Measurements from ENCODE around the gene ASIC3. TPM values are rescaled to one million over a fixed set of nuclear protein-coding genes. Genes with fewer than 3 reads are reported as not detected.

The ASIC3 gene
- total RNA-seq (2014; rRNA removed; shearing (Covaris generic)), result 1.3 and 1.5 TPM in 2 replicates

DNA sequence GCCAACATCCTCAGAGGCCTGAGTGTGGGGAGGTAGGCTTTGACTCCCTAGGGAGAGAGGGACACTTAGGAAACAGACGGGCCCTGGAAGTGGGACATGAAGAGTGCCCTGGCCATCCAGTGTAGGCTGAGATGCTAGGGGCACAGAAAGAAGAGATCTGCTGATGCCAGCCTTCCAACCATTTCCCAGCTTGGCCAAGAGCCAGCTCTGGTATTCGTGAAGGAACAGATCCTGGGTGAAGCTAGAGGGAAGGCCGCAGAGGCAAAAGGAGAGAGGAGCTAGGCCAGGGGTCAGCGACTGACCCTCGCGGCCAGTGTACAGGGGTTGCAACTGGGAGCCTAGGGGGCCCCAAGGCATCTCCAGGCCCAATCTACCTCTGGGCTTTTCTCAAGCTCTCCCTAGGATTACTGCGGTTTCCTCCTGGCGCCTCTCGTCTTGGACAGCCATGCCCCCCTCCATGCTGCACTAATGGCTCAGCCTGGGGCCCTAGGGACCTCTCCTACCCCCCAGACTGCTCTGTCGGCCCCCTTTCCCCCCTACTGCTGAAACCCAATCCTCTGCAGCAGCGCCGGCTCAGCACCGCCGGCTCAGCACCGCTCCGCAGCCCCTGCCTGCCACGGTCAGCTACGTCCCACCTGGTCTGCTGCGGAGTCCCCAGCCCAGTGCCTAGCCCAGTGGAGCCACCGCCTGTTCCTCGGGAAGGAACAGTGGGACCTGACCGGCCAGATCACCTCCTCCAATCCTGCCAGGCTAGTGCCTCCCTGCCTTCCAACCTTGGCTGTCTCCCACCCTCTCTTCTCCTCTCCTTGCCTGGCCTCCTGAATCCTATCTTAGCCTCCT lies at the start of gene ASIC3:
Gene ASIC3 (plus strand): TSS at position 556 of the 840 bp plus-strand sequence. CDS start 355 bp downstream, outside the sequence.
- no peaks in the 10 kb centered on the region for H3K36me3 ChIP-seq
- H3K4me1 ChIP-seq, result peaks cover 51% of the 10 kb centered on the region
- peak within 1 kb of the TSS; percentile 6; the same call in 1 of the 2 replicates for H3K4me3 ChIP-seq
- no peaks in the 10 kb centered on the region for H3K9me3 ChIP-seq (replicated peaks)
- peak within 1 kb of the TSS; percentile 10; the same call in 1 of the 2 replicates for H3K27ac ChIP-seq
- H3K27me3 ChIP-seq, result no peaks in the 10 kb centered on the region
- DNase-seq, result peak; percentile 81 to 87

DNA sequence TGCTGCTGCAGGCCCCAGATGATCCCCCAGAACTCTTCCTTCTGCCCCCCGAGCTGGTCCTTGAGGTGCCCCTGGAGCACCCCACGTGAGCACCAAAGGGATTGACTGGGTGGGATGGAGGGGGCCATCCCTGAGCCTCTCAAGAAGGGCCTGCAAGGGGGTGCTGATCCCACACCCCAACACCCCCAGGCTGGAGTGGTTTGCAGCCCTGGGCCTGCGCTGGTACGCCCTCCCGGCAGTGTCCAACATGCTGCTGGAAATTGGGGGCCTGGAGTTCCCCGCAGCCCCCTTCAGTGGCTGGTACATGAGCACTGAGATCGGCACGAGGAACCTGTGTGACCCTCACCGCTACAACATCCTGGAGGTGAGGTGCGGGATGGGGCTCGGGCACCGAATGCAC lies 49.3 kb upstream of the ASIC3 start:
- Histone ChIP-seq H3K4me1 (no peaks in the 10 kb centered on the region), H3K36me3 (no peaks in the 10 kb centered on the region), H3K27ac (no peak overlapping the region)

DNA sequence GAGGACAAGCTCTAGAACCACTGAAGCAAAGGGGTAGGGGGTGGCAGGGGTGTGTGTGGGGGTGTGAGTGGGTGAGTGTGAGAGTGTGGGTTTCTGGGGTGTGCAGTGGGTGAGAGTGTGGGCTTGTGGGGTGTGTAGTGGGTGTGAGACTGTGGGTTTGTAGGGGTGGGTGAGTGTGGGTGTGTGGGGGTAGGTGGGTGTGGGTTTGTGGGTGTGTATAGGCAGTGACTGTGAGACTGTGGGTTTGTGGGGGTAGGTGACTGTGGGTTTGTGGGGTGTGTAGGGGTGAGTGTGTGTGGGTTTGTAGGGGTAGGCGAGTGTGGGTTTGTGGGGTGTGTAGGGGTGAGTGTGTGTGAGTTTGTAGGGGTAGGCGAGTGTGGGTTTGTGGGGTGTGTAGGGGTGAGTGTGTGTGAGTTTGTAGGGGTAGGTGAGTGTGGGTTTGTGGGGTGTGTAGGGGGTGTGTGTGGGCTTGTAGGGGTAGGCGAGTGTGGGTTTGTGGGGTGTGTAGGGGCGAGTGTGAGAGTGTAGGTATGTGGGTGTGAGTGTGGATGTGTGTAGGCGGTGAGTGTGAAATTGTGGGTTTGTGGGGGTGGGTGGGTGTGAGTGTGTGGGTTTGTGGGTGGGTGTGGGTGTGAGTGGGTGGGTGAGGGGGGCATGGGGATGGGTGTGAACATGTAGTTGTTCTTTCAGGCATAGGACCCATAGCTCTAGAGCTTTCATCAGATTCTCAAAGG lies 48.7 kb upstream of the ASIC3 start:
- H3K4me3 ChIP-seq, result no peak overlapping the region
- no peaks in the 10 kb centered on the region for H3K4me1 ChIP-seq
- no peaks in the 10 kb centered on the region for H3K9me3 ChIP-seq (replicated peaks)
- no peaks in the 10 kb centered on the region for H3K36me3 ChIP-seq
- H3K27me3 ChIP-seq, result peaks cover 16% of the 10 kb centered on the region
- H3K27ac ChIP-seq, result no peak overlapping the region
- DNase-seq, result no peak

More for the DNA sequence above, 49.3 kb upstream of the ASIC3 start:
- no peak overlapping the region for H3K4me3 ChIP-seq
- no peaks in the 10 kb centered on the region for H3K9me3 ChIP-seq (replicated peaks)
- H3K27me3 ChIP-seq, result peaks cover 16% of the 10 kb centered on the region
- no peak for DNase-seq

DNA sequence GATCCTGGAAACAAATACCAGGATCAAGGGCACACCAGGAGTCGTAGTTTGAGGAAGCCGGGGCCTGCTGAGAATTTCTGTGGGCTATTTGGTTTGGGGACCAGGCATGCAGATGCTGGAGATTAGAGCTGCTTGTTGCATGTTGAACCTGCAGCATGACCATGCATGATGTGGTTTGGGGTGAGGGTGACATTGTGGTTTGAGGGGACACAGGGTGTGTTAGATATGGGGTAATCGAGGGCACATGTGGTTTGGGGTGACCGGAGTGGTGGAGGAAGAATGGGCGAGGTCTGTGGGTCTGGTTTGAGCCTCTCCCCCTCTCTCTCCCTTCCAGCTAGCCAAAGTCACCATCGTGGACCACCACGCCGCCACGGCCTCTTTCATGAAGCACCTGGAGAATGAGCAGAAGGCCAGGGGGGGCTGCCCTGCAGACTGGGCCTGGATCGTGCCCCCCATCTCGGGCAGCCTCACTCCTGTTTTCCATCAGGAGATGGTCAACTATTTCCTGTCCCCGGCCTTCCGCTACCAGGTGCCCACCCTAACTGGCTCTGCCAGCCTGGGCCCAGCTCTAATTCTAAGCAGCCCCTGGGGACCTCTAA lies 47.3 kb upstream of the ASIC3 start:
- H3K27ac ChIP-seq, result no peak overlapping the region
- no peaks in the 10 kb centered on the region for H3K9me3 ChIP-seq (replicated peaks)
- DNase-seq, result no peak
- no peak overlapping the region for H3K4me3 ChIP-seq
- peaks cover 16% of the 10 kb centered on the region for H3K27me3 ChIP-seq
- H3K36me3 ChIP-seq, result no peaks in the 10 kb centered on the region
- H3K4me1 ChIP-seq, result no peaks in the 10 kb centered on the region

DNA sequence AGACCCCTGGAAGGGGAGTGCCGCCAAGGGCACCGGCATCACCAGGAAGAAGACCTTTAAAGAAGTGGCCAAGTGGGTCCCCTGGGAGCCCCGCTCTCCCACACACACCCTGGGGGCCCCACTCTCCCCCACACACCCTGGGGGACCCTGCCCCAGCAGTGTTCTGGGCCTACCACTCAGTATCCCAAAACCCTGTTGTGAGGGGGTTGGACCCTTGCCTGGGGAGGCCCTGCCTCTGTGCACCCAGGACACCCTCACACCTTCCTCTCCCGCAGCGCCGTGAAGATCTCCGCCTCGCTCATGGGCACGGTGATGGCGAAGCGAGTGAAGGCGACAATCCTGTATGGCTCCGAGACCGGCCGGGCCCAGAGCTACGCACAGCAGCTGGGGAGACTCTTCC lies 46.8 kb upstream of the ASIC3 start:
- DNase-seq, result no peak
- Histone ChIP-seq H3K4me1 (no peaks in the 10 kb centered on the region), H3K4me3 (no peak overlapping the region), H3K36me3 (no peaks in the 10 kb centered on the region), H3K27ac (no peak overlapping the region), H3K9me3 (replicated peaks) (no peaks in the 10 kb centered on the region), H3K27me3 (peaks cover 18% of the 10 kb centered on the region)

DNA sequence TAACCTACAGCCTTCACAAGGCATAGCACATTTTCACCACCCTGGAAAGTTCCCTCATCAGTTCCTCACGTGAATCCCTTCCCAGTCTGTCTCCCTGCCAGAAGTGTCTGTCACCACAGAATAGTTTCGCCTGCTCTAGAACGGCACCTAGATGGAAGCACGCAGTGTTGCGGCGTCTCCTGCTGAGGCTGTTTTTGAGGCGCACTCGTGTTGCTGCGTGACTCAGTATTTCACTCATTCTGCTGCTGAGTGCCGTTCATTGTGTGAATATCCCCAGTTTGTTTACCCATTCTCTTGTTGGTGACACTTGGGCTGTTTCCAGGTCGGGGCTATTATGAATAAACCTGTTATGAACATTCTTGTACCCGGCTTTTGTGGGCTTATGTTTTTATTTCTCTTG lies 44.8 kb upstream of the ASIC3 start:
- H3K36me3 ChIP-seq, result no peaks in the 10 kb centered on the region
- no peak overlapping the region for H3K27ac ChIP-seq
- no peaks in the 10 kb centered on the region for H3K4me1 ChIP-seq
- no peaks in the 10 kb centered on the region for H3K9me3 ChIP-seq (replicated peaks)
- H3K4me3 ChIP-seq, result no peak overlapping the region
- DNase-seq, result no peak
- H3K27me3 ChIP-seq, result peaks cover 12% of the 10 kb centered on the region

DNA sequence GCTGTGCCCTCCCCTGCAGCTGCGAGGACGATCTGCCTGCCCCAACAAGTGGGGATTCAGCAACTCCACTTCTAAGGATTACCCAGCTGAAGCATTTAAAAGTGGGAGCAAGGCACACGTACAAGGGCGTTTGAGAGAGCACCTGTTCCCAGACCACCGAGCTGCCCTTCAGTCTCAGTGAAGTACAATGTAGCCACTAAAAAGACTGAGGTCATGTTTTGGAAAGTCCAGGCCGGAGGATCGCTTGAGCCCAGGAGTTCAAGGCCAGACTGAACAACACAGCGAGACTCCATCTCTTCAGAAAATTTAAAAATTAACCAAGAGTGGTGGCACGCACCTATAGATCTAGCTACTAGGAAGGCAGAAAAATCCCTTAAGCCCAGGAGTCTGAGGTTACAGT lies 42.8 kb upstream of the ASIC3 start:
- no peak overlapping the region for H3K4me3 ChIP-seq
- H3K4me1 ChIP-seq, result no peaks in the 10 kb centered on the region
- no peak overlapping the region for H3K27ac ChIP-seq
- no peak for DNase-seq
- peaks cover 24% of the 10 kb centered on the region for H3K27me3 ChIP-seq
- H3K9me3 ChIP-seq (replicated peaks), result no peaks in the 10 kb centered on the region
- no peaks in the 10 kb centered on the region for H3K36me3 ChIP-seq

DNA sequence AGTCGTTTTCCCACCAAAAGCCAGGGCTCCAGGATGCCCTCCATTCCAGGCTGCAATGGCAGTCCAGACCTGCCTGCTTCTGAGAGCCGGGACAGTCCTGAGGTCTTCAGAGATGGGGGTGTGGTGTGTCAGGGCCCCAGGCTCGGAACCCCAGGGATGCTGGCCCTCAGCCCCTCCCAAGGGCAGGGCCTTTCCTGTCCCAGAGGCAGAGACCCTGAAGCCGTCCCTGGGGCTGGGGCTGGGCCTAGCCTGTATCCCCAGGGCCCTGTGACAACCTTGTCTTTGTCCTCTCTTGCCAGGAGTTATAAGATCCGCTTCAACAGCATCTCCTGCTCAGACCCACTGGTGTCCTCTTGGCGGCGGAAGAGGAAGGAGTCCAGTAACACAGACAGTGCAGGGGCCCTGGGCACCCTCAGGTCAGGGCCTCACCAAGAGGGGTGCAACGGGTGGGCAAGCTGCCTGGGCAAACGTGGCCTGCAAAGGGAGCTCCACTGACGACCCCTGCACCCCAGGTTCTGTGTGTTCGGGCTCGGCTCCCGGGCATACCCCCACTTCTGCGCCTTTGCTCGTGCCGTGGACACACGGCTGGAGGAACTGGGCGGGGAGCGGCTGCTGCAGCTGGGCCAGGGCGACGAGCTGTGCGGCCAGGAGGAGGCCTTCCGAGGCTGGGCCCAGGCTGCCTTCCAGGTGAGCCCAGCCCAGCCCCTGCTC lies 41.6 kb upstream of the ASIC3 start:
- Histone ChIP-seq H3K9me3 (replicated peaks) (no peaks in the 10 kb centered on the region), H3K4me3 (no peak overlapping the region), H3K27me3 (peaks cover 33% of the 10 kb centered on the region), H3K36me3 (no peaks in the 10 kb centered on the region), H3K27ac (no peak overlapping the region), H3K4me1 (no peaks in the 10 kb centered on the region)
- DNase-seq, result no peak

DNA sequence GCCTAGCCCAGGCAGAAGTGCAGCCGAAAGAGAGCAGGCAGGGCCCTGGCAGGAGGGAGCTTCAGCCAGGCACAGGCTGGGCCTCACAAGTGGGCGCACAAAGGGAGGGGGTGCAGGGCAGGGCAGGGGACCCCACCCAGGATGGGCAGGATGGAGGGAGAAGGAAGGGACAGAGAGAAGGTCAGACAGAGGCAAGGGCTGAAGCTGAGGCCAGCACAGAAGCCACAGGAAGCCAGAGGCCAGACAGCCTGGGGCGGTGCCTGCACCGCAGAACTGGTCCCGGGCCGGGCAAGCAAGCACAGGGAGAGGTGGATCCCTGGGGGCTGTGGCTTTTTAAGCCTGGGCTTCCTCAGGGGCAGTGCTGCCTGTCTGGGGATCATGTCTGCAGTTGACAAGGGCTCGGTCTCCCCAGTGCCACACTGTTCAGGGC lies 40.8 kb upstream of the ASIC3 start:
- Histone ChIP-seq H3K4me1 (no peaks in the 10 kb centered on the region), H3K27ac (no peak overlapping the region), H3K9me3 (replicated peaks) (no peaks in the 10 kb centered on the region), H3K36me3 (no peaks in the 10 kb centered on the region), H3K4me3 (no peak overlapping the region), H3K27me3 (peaks cover 38% of the 10 kb centered on the region)
- DNase-seq, result no peak

DNA sequence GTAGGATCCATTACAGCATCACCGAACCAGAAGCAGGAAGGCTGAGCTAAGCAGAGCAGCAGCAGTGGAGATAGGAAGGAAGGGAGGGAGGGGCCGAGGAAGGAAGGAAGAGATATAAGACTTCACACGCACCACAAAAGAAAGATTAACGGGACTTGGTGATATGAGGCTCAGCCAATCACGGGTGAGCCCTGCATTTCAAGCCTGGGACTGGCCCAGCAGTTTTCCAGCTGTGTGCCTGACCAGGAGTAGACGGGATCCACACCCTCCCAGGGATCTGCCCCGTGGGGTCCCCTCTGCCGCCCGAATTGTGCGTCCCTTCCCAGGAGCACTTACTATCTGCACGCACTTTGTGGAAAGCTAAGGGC lies 40.2 kb upstream of the ASIC3 start:
- Histone ChIP-seq H3K4me1 (no peaks in the 10 kb centered on the region), H3K27me3 (peaks cover 38% of the 10 kb centered on the region), H3K9me3 (replicated peaks) (no peaks in the 10 kb centered on the region), H3K36me3 (no peaks in the 10 kb centered on the region), H3K4me3 (no peak overlapping the region), H3K27ac (no peak overlapping the region)
- no peak for DNase-seq

DNA sequence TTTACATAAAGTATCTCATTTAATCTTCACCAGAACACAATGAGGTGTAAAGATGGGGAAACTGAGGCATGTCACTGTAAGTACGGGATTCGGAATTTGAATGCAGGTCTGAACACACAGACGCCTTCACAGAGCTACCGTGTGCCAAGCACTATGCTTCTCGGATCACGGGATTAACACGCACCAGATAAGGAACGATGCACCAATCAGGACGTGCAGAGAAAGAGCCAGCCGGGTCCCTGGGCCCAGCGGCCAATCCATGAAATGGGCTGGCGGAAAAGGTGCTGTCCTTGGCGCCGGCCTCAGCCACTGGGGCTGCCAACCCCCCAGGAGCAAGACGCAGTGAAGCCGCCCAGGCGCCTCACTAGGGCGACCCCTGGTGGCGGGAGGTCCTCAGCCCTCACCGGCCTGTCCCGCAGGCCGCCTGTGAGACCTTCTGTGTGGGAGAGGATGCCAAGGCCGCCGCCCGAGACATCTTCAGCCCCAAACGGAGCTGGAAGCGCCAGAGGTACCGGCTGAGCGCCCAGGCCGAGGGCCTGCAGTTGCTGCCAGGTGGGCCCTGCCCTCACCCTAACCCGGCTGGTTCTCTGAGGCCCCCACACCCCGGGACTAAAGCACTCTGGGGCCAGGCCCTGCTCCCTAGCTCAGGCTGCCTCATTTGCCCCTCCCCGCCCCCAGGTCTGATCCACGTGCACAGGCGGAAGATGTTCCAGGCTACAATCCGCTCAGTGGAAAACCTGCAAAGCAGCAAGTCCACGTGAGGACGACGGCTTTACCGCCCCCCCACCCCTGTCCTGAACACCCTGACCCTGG lies 39.6 kb upstream of the ASIC3 start:
- Histone ChIP-seq H3K36me3 (no peaks in the 10 kb centered on the region), H3K27ac (no peak overlapping the region), H3K27me3 (peaks cover 38% of the 10 kb centered on the region), H3K9me3 (replicated peaks) (no peaks in the 10 kb centered on the region), H3K4me3 (no peak overlapping the region), H3K4me1 (no peaks in the 10 kb centered on the region)
- DNase-seq, result no peak

DNA sequence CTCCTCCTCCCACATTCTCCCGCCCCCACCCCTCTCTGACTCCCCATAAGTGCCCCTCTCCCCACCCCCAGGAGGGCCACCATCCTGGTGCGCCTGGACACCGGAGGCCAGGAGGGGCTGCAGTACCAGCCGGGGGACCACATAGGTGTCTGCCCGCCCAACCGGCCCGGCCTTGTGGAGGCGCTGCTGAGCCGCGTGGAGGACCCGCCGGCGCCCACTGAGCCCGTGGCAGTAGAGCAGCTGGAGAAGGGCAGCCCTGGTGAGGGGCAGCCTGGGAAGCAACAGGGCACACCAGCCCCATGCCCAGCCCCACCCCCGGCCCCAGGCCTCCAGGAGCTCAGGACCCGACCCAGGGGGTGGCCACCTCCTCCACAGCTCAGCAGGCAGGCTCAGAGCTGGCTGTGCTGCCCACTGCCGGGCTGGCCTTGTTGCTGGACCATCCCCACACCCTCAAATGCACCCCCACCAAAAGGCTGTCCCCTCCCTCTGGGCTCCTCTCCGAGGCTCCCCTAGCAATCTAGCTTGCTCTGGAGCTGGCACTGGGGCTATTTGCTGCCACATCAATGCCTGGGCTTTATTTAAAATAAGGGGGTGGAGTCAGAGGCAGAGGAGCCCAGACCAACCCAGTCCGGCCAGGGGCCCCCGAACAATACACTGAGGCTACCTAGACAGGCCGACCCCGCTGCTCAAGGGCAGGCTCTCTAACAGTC lies 38.8 kb upstream of the ASIC3 start:
- Histone ChIP-seq H3K27ac (no peak overlapping the region), H3K4me1 (no peaks in the 10 kb centered on the region), H3K27me3 (peaks cover 38% of the 10 kb centered on the region), H3K9me3 (replicated peaks) (no peaks in the 10 kb centered on the region), H3K36me3 (no peaks in the 10 kb centered on the region), H3K4me3 (no peak overlapping the region)
- no peak for DNase-seq

DNA sequence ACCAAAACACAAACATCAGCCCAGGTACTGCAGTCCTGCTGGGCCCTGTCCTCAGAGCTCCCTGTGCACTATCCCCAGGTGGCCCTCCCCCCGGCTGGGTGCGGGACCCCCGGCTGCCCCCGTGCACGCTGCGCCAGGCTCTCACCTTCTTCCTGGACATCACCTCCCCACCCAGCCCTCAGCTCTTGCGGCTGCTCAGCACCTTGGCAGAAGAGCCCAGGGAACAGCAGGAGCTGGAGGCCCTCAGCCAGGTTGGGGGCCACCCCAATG lies 38.4 kb upstream of the ASIC3 start:
- H3K4me3 ChIP-seq, result no peak overlapping the region
- H3K36me3 ChIP-seq, result no peaks in the 10 kb centered on the region
- no peaks in the 10 kb centered on the region for H3K4me1 ChIP-seq
- no peak overlapping the region for H3K27ac ChIP-seq
- no peak for DNase-seq
- no peaks in the 10 kb centered on the region for H3K9me3 ChIP-seq (replicated peaks)
- peaks cover 38% of the 10 kb centered on the region for H3K27me3 ChIP-seq
